HFFc6 (cell line): ENCODE results near the gene PTPRA. TPM values are rescaled to one million over a fixed set of nuclear protein-coding genes. Genes with fewer than 3 reads are reported as not detected.

Experiments used
- DNase-seq: peaks from one replicate; pipeline ENCODE4 v3.0.0-alpha.2; 2018
- H3K27ac Mint-ChIP-seq: 2 replicates; pipeline ENCODE4 v1.8.0; 2020; ENCODE audit warnings: mild to moderate bottlenecking, mixed read lengths
- H3K27me3 Mint-ChIP-seq: 2 replicates; pipeline ENCODE4 v1.8.0; 2021; ENCODE audit warnings: mild to moderate bottlenecking, moderate library complexity, mixed read lengths; ENCODE audit not compliant: insufficient read depth
- H3K36me3 Mint-ChIP-seq: 2 replicates; pipeline ENCODE4 v1.8.0; 2021; ENCODE audit warnings: low read depth, mixed read lengths
- H3K4me1 Mint-ChIP-seq: 2 replicates; pipeline ENCODE4 v1.8.0; 2020; ENCODE audit warnings: low read depth, mixed read lengths
- H3K4me3 Mint-ChIP-seq: 2 replicates; pipeline ENCODE4 v1.8.0; 2020; ENCODE audit warnings: mild to moderate bottlenecking, moderate library complexity, mixed read lengths
- H3K9me3 Mint-ChIP-seq: 2 replicates; pipeline ENCODE4 v1.8.0; 2020; ENCODE audit warnings: mild to moderate bottlenecking, mixed read lengths
- total RNA-seq, 6 experiments: library from RNA; stranded (reverse); fragmentation: NEBNext Ultra II Directional; extraction: Animal tissue kit (Norgen Biotek cat#: 25700); gene quantifications; 2 replicates in 1 of 6; 3 replicates in 5 of 6; pipeline ENCODE4 v1.2.3, GENCODE V29; 2021
- TF ChIP-seq, protein P1 (sequence below): fragments of 200-600 bp; sonication (generic); IDR thresholded peaks from 2 replicates; pipeline ENCODE4 v1.5.0; 2021; ENCODE audit warnings: antibody characterized with exemption, mild to moderate bottlenecking

The PTPRA gene
- total RNA-seq, 6 experiments from 2014 or later: 44.3 to 54.4 (median 48.7) TPM

DNA sequence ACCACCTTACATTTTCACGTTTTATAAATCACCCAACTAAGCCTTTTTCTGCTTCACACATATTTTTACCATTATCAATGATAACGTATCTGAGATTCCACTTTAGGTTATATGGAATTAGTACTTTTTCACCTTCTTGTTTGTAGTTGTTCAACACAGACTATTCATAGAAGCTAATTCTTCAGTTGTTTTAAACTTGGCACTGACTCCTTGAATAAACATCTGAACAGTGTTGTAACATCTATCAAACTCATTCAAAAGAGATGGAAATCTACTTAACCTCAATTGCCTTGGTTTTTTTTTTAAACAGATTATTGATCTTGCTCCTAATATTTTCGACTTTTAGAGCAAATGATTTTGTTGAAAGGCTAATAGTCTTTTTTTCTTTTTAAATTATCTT is 34.2 kb downstream of the PTPRA start:
- Mint-ChIP-seq H3K9me3 (no peaks in the 10 kb centered on the region), H3K27ac (no peak overlapping the region), H3K27me3 (no peaks in the 10 kb centered on the region; the same call in 1 of the 2 replicates), H3K4me3 (no peak overlapping the region), H3K36me3 (no peaks in the 10 kb centered on the region; the same call in 1 of the 2 replicates), H3K4me1 (peaks cover 6% of the 10 kb centered on the region)
- DNase-seq: no peak
- TF ChIP-seq, protein P1, sequence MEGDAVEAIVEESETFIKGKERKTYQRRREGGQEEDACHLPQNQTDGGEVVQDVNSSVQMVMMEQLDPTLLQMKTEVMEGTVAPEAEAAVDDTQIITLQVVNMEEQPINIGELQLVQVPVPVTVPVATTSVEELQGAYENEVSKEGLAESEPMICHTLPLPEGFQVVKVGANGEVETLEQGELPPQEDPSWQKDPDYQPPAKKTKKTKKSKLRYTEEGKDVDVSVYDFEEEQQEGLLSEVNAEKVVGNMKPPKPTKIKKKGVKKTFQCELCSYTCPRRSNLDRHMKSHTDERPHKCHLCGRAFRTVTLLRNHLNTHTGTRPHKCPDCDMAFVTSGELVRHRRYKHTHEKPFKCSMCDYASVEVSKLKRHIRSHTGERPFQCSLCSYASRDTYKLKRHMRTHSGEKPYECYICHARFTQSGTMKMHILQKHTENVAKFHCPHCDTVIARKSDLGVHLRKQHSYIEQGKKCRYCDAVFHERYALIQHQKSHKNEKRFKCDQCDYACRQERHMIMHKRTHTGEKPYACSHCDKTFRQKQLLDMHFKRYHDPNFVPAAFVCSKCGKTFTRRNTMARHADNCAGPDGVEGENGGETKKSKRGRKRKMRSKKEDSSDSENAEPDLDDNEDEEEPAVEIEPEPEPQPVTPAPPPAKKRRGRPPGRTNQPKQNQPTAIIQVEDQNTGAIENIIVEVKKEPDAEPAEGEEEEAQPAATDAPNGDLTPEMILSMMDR: no peak

DNA sequence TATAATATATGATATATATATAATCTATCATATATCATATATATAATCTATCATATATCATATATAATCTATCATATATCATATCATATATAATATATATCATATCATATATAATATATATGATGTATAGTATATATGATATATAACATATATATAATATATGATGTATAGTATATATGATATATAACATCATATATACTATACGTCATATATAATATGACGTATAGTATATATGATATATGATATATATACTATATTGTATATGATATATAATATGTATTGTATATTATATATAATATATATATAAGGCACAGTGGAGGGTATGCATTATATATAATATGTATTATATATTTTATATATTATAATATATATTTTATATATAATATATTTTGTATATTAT is 36.7 kb downstream of the PTPRA start:
- Mint-ChIP-seq H3K9me3 (no peaks in the 10 kb centered on the region), H3K36me3 (no peaks in the 10 kb centered on the region; the same call in 1 of the 2 replicates)

DNA sequence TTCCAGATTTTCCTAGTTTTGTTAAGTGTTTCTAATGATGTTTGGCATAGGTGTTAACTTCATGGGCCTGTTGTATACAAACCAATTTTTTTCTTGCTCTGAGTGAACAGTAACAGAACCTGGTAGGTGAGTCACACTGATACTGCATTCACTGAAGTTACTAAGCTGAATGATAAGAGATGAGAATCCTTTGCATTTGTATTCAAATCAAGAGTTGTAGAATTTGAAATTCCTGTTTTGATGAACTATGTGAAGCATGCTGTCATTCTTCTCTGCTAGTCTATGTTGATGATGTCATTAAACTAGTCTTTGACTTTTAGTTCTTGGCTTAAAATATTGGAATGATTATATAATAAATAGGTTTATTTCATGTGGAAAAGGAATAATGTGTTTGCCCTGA is 37.9 kb downstream of the PTPRA start:
- Mint-ChIP-seq H3K4me1 (peaks cover 6% of the 10 kb centered on the region), H3K4me3 (no peak overlapping the region), H3K9me3 (no peaks in the 10 kb centered on the region), H3K27ac (no peak overlapping the region), H3K27me3 (no peaks in the 10 kb centered on the region; the same call in 1 of the 2 replicates), H3K36me3 (no peaks in the 10 kb centered on the region; the same call in 1 of the 2 replicates)
- no peak for DNase-seq
- TF ChIP-seq, protein P1: no peak

More for the DNA sequence above, 36.7 kb downstream of the PTPRA start:
- H3K27me3 Mint-ChIP-seq: no peaks in the 10 kb centered on the region; the same call in 1 of the 2 replicates
- TF ChIP-seq, protein P1: no peak
- no peak overlapping the region for H3K4me3 Mint-ChIP-seq
- DNase-seq: no peak
- H3K4me1 Mint-ChIP-seq: peaks cover 6% of the 10 kb centered on the region
- H3K27ac Mint-ChIP-seq: no peak overlapping the region

DNA sequence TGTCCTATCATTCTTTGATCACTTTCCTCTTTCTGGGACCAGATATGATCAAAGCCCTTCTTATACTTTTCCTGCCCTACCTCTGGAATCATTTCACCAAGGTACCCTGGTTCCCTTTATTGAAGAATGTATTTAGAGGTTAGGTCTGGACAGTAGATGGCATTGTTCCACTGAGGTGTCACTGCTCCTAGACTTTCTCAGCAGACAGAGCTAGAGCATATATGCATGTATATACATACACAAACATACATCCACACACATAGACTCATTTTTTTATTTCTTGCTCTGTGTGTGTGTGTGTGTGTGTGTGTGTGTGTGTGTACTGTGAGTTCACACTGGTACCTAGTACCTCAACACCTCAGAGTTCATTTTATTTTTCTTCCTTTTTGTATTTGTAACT is 40.9 kb downstream of the PTPRA start:
- H3K9me3 Mint-ChIP-seq: no peaks in the 10 kb centered on the region
- H3K4me1 Mint-ChIP-seq: peaks cover 6% of the 10 kb centered on the region
- TF ChIP-seq, protein P1: peak; percentile 21; the same call in 1 of the 2 replicates
- peaks cover 4% of the 10 kb centered on the region; the same call in 1 of the 2 replicates for H3K36me3 Mint-ChIP-seq
- H3K27me3 Mint-ChIP-seq: no peaks in the 10 kb centered on the region; the same call in 1 of the 2 replicates
- no peak overlapping the region for H3K27ac Mint-ChIP-seq
- H3K4me3 Mint-ChIP-seq: no peak overlapping the region
- DNase-seq: no peak

DNA sequence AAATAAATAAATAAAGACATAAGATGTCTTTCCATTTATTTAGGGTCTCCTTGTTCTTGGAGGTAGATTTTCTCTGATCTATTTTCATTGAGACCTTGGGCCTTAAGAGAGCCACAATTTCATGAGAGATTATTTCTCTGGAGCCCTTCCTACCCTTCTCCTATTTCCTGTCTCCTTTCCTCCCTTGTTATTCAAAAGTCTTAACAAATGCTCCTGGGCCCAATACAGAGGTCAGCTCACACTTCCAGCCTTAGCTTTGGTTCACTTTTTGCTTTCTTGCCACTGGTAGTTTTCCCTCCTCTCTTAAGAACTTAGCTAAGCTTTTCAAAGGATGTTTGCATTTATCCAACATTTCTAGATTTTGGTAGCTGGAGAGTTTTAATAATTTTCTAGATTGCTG is 44.0 kb downstream of the PTPRA start:
- Mint-ChIP-seq H3K27ac (no peak overlapping the region), H3K9me3 (no peaks in the 10 kb centered on the region), H3K4me3 (no peak overlapping the region), H3K4me1 (peaks cover 17% of the 10 kb centered on the region), H3K36me3 (0 out of 2 replicates have a peak, but pooled peaks cover 4% of the 10 kb centered on the region), H3K27me3 (no peaks in the 10 kb centered on the region; the same call in 1 of the 2 replicates)
- no peak for DNase-seq
- TF ChIP-seq, protein P1: no peak
